ENCODE data around the gene STH. TPM values are rescaled to one million over a fixed set of nuclear protein-coding genes. Genes with fewer than 3 reads are reported as not detected.
"Not testable (repeated sequence)": the region's sequence is repeated elsewhere in the genome, so short reads cannot be mapped to it uniquely, and the experiment has no call there.

STH gene
- total RNA-seq, 2 experiments from 2014 or later: not detected

- DNase-seq (no peak), ATAC-seq (ENCODE audit: poor library complexity) (no peak)
- Mint-ChIP-seq H3K9me3 (no peaks in the 10 kb centered on the region), H3K36me3 (ENCODE audit: low read depth) (no peaks in the 10 kb centered on the region), H3K27ac (no peak overlapping the region), H3K27me3 (peaks cover 25% of the 10 kb centered on the region), H3K4me1 (ENCODE audit: low read depth) (no peaks in the 10 kb centered on the region), H3K4me3 (no peak overlapping the region)
- Histone ChIP-seq H3K4me1 (ENCODE audit: insufficient read depth, low read length) (no peaks in the 10 kb centered on the region), H3K4me3 (ENCODE audit: low read length) (no peak overlapping the region), H3K36me3 (ENCODE audit: insufficient read depth, low read length) (no peaks in the 10 kb centered on the region), H3K27me3 (ENCODE audit: control insufficient read depth in 1 of 2, insufficient read depth in 2 of 2, low read length in 2 of 2) (peaks cover 0 to under 1% of the 10 kb centered on the region in 2 experiments), H3K9me3 (ENCODE audit: control insufficient read depth in 1 of 2, insufficient read depth in 1 of 2, low read length in 2 of 2) (no peaks in the 10 kb centered on the region), H3K27ac (ENCODE audit: low read depth in 1 of 2, low read length in 2 of 2) (no peak overlapping the region)
- no peak for TF ChIP-seq CTCF (IDR thresholded peaks at IDR 0.05)
- intact Hi-C loops (cut with DNase I, micrococcal nuclease): no loop called here
- ChIA-PET POLR2A (no interaction called here), CTCF (no interaction called here)
These were observed 43.0 kb upstream of the STH start for GRCh38 chr17:45956090-45956489.

DNA sequence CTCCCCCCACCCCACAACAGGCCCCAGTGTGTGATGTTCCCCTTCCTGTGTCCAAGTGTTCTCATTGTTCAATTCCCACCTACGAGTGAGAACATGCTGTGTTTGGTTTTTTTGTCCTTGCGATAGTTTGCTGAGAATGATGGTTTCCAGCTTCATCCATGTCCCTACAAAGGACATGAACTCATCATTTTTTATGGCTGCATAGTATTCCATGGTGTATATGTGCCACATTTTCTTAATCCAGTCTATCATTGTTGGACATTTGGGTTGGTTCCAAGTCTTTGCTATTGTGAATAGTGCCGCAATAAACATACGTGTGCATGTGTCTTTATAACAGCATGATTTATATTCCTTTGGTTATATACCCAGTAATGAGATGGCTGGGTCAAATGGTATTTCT, 42.3 kb upstream of the STH start:
- H3K4me1 Mint-ChIP-seq (ENCODE audit: low read depth); H3K4me1 ChIP-seq (ENCODE audit: insufficient read depth, low read length); H3K4me3 Mint-ChIP-seq; ATAC-seq (ENCODE audit: poor library complexity); DNase-seq; H3K36me3 Mint-ChIP-seq (ENCODE audit: low read depth); H3K9me3 Mint-ChIP-seq; H3K4me3 ChIP-seq (ENCODE audit: low read length); H3K9me3 ChIP-seq (ENCODE audit: control insufficient read depth in 1 of 2, insufficient read depth in 1 of 2, low read length in 2 of 2); H3K27me3 ChIP-seq (ENCODE audit: control insufficient read depth in 1 of 2, insufficient read depth in 2 of 2, low read length in 2 of 2); POLR2A ChIA-PET; CTCF ChIA-PET; H3K36me3 ChIP-seq (ENCODE audit: insufficient read depth, low read length); intact Hi-C loops (cut with DNase I, micrococcal nuclease); H3K27ac Mint-ChIP-seq; H3K27ac ChIP-seq (ENCODE audit: low read depth in 1 of 2, low read length in 2 of 2): not testable (repeated sequence)
- H3K27me3 Mint-ChIP-seq: peaks cover 19% of the 10 kb centered on the region

DNA sequence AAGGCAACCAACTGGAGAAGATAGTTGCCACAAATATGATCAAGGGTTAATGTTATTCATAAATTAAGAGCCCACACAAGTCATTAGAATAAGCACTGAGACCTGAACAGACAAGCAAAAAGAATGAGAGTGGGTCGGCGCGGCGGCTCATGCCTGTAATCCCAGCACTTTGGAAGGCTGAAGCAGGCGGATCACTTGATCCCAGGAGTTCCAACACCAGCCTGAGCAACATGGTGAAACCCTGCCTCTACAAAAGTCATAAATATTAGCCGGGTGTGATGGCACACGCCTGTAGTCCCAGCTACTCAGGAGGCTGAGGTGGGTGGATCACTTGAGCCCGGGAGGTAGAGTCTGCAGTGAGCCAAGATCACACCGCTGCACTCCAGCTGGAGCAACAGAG, 40.7 kb upstream of the STH start:
- no peaks in the 10 kb centered on the region for H3K27me3 ChIP-seq (ENCODE audit: control insufficient read depth in 1 of 2, insufficient read depth in 2 of 2, low read length in 2 of 2)
- H3K27ac Mint-ChIP-seq: no peak overlapping the region
- no peaks in the 10 kb centered on the region for H3K36me3 Mint-ChIP-seq (ENCODE audit: low read depth)
- no peaks in the 10 kb centered on the region for H3K36me3 ChIP-seq (ENCODE audit: insufficient read depth, low read length)
- intact Hi-C loops (cut with DNase I, micrococcal nuclease): no loop called here
- H3K4me3 ChIP-seq (ENCODE audit: low read length): no peak overlapping the region
- no peak overlapping the region for H3K27ac ChIP-seq (ENCODE audit: low read depth in 1 of 2, low read length in 2 of 2)
- DNase-seq (no peak), ATAC-seq (ENCODE audit: poor library complexity) (no peak)
- no peaks in the 10 kb centered on the region for H3K9me3 ChIP-seq (ENCODE audit: control insufficient read depth in 1 of 2, insufficient read depth in 1 of 2, low read length in 2 of 2)
- peaks cover 12% of the 10 kb centered on the region for H3K27me3 Mint-ChIP-seq
- no peaks in the 10 kb centered on the region for H3K4me1 ChIP-seq (ENCODE audit: insufficient read depth, low read length)
- H3K4me1 Mint-ChIP-seq (ENCODE audit: low read depth): no peaks in the 10 kb centered on the region
- ChIA-PET POLR2A (no interaction called here), CTCF (no interaction called here)
- no peaks in the 10 kb centered on the region for H3K9me3 Mint-ChIP-seq
- H3K4me3 Mint-ChIP-seq: no peak overlapping the region
- TF ChIP-seq CTCF (IDR thresholded peaks at IDR 0.05): no peak

DNA sequence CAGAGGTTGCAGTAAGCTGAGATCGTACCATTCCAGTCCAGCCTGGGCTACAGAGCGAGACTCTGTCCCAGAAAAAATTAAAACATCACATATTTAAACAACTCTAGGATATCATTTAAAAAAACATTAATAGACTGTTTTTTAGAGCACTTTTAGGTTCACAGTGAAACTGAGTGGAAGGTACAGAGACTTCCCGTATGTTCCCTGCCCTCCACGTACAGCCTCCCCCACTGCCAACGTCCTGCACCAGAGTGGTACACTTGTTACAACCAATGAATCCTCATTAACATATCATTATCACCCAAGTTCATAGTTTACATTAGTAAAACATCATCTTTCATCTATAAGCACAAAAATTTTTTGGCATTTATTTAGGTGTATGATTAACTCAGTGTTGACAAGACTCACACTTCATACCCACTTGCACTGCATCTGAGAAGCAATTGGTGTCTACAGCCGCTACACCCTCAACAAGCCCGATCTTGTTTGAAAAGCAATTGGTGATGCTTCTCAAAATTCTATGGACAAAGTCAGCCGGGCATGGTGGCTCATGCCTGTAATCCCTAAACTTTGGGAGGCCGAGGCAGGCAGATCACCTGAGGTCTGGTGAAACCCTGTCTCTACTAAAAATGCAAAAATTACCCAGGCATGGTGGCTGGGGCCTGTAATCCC, 39.9 kb upstream of the STH start:
- Histone ChIP-seq H3K9me3 (ENCODE audit: control insufficient read depth in 1 of 2, insufficient read depth in 1 of 2, low read length in 2 of 2) (no peaks in the 10 kb centered on the region), H3K27me3 (ENCODE audit: control insufficient read depth in 1 of 2, insufficient read depth in 2 of 2, low read length in 2 of 2) (no peaks in the 10 kb centered on the region), H3K4me1 (ENCODE audit: insufficient read depth, low read length) (no peaks in the 10 kb centered on the region), H3K27ac (ENCODE audit: low read depth in 1 of 2, low read length in 2 of 2) (no peak overlapping the region), H3K36me3 (ENCODE audit: insufficient read depth, low read length) (no peaks in the 10 kb centered on the region), H3K4me3 (ENCODE audit: low read length) (no peak overlapping the region)
- ChIA-PET CTCF (no interaction called here), POLR2A (no interaction called here)
- DNase-seq (no peak), ATAC-seq (ENCODE audit: poor library complexity) (no peak)
- Mint-ChIP-seq H3K4me1 (ENCODE audit: low read depth) (no peaks in the 10 kb centered on the region), H3K4me3 (no peak overlapping the region), H3K27ac (no peak overlapping the region), H3K27me3 (peaks cover 8% of the 10 kb centered on the region), H3K9me3 (no peaks in the 10 kb centered on the region), H3K36me3 (ENCODE audit: low read depth) (no peaks in the 10 kb centered on the region)
- intact Hi-C loops (cut with DNase I, micrococcal nuclease): no loop called here
- no peak for TF ChIP-seq CTCF (IDR thresholded peaks at IDR 0.05)
